T-helper 22 cell (primary cell): ENCODE data around the gene GRID2IP.

Source experiments
- DNase-seq: peaks from one replicate; pipeline ENCODE4 v3.0.0-alpha.2; 2020; ENCODE audit warnings: low read depth

GRID2IP gene

DNA sequence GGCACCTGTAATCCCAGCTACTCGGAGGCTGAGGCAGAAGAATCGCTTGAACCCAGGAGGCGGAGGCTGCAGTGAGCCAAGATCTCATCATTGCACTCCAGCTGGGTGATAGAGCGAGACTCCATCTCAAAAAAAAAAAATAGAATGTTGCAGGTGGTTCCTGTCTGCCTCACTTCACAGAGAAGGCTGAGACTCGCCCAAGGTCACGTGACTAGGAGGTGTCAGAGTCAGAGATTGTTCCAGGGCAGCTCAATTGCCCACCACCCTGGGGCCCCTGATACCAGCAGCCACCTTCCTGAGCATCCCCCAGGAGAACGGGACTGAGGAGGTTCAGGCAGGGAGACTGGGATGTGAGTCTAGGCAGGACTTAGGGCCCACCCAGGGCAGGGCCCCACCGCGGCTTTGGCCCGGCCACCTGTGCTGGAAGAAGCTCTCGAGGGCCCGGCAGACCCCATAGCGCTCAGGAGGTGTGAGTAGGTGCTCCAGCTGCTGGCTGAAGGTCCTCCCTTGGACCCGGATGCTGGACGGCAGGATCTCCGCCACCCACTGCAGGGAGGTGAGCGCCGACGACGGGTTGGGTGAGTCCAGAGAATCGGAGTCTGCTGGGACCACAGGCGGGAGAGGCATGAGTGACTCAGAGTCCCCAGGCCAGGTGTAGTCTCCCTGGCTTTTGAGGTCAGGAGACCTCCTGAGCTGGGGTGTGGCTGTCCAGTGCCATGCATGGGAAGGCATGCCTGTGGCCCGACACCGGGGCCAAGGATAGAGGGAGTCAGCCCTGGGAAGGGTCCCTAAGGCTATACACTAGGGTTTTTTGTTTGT is 30.9 kb downstream of the GRID2IP start:
- DNase-seq = no peak

DNA sequence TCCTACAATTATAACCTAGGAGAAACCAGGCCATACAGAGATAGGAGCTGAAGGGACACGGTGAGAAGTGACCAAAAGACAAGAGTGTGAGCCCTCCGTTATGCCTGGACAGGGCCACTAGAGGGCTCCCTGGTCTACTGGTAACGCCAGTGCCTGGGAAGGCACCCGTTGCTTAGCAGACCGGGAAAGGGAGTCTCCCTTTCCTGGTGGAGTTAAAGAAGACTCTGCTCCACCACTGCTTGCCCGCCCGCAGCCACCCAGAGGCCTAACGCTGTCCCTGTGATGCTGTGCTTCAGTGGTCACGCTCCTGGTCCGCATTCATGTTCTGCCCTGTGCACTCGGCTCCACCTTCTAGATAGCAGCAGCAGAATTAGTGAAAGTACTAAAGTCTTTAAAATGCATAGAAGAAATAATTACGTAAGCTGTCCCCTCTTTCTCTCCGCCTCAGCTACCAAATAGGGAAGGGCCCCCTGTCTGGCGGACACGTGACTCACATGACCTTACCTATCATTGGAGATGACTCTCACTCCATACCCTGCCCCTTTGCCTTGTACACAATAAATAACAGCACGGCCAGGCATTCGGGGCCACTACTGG is 34.8 kb downstream of the GRID2IP start:
- peak; percentile 28 for DNase-seq

GRCh38 chr7:6513541-6513940 is 37.7 kb downstream of the GRID2IP start:
- no peak for DNase-seq

- DNase-seq = no peak
These were observed 38.4 kb downstream of the GRID2IP start for GRCh38 chr7:6512892-6513291.

DNA sequence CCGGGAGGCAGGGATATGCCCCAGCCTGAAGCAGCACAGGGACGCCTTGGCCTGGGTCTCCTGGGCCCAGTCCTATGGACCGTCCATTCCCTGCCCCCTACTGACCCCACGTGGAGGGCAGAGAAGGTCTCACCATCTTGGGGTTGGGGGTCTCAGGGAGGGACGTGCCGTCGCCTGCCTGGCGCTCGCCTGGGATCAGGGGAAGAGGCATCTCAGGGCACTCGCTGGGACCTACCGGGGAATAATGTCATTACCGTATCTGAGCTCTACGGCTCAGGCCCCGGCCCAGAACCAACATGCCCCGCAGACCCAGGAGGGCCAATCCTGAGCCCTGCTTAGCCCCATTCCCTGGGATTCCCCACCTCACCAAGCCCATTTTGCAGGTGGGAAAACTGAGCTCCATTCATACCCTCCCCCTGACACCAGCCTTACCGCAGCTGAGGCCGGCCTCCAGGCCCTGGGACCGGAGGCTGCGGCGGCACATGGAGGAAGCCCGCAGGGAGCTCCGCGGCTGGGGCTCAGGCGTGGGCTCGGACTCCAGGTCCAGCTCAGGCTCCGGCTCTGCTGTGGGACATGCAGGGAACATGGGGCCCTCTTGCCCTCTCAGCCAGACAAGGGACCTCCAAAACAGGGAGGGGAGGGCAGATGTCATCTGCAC is 40.7 kb downstream of the GRID2IP start:
- no peak for DNase-seq

GRCh38 chr7:6508950-6509349 is 42.3 kb downstream of the GRID2IP start:
- no peak for DNase-seq

DNA sequence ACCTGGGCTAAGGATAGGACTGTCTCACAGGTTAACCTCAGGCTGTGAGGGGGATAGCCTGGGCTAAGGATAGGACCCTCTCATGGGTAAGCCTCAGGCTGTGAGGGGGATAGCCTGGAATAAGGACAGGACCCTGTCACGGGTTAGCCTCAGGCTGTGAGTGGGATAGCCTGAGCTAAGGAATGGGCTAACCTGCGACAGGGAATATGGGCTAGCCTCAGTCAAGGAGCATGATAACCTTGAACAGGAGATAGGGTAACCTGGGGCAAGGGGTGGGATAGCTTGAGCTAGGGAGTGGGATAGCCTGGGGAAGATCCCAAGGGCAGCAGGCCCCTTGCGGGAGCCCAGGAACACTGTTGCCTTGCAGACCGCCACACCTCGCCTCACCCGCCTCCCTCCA is 42.7 kb downstream of the GRID2IP start:
- no peak for DNase-seq

DNA sequence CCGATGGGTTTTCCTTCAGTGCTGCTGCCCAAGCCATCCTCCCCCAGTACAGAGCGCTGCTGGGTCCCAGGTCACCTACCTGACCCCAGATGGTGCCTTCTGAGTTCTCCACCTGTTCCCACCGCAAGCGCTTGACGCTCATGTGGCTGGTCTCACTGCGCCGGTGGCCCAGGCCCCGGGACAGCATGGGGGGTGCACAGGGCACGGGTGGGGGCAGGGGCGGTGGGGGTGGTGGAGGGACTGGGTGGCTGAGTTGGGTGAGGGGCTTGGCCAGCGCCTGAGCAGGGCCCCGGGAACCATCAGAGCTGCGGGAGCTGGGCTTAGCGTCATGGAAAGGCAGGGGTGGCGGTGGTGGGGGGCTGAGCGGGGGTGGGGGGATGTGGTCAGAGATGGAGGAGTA is 43.4 kb downstream of the GRID2IP start:
- DNase-seq = no peak

- DNase-seq = no peak
These were observed 45.3 kb downstream of the GRID2IP start for GRCh38 chr7:6505685-6506559.

DNA sequence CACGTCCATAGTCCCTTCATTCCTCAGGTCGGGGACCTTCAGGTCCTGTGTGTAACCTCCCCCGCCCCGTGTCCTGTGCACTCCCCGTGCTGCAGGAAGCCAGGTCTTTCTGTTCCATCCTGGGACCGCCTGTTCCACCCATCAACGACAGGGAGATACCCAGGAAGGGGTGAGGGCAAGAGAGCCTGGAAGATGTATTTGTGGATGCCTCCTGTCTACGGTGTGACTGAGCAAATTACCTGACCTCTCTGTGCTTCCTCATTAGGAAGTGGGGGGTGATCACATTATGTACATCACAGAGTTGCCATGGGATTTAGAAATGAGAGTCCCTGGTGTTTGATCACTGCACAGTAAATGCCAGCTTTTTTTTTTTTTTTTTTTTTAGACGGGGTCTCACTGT is 46.3 kb downstream of the GRID2IP start:
- no peak for DNase-seq

- DNase-seq = no peak
These were observed 48.4 kb downstream of the GRID2IP start for GRCh38 chr7:6502886-6503285.

GRCh38 chr7:6501586-6502564 is 49.4 kb downstream of the GRID2IP start:
- DNase-seq = no peak

- no peak for DNase-seq
These were observed 50.6 kb downstream of the GRID2IP start for GRCh38 chr7:6500691-6501090.

GRCh38 chr7:6497994-6498393 is 53.3 kb downstream of the GRID2IP start:
- DNase-seq = no peak

DNA sequence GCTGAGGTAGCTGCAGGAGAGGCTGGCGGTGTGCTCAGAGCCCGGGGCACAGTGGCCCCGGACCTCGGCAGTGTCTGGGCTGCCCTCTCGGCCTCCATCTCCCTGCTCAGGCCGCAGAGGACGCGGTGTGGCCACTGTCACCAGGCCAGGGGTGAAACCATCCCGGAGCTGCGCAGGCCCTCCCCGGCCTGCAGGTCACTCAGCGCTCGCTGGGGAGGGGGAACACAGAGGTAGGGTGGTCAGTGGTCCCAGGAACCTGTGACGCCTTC is 53.7 kb downstream of the GRID2IP start:
- DNase-seq = no peak

GRCh38 chr7:6496842-6497636 is 54.2 kb downstream of the GRID2IP start:
- DNase-seq = no peak

GRCh38 chr7:6495597-6496262 is 55.5 kb downstream of the GRID2IP start:
- no peak for DNase-seq

- DNase-seq = no peak
These were observed 56.9 kb downstream of the GRID2IP start for GRCh38 chr7:6494365-6494764.

GRCh38 chr7:6491194-6491593 is 60.1 kb downstream of the GRID2IP start:
- DNase-seq = no peak

- DNase-seq = no peak
These were observed 61.6 kb downstream of the GRID2IP start for GRCh38 chr7:6489612-6490011.
